ENCODE results near the gene DLG2. TPM values are rescaled to one million over a fixed set of nuclear protein-coding genes. Genes with fewer than 3 reads are reported as not detected.

DLG2 gene
- total and polyA plus RNA-seq, 2 donors (not counting 3 experiments of a cell fraction or from before 2014, with no cell fraction given): 0.15 to 1.1 TPM

DNA sequence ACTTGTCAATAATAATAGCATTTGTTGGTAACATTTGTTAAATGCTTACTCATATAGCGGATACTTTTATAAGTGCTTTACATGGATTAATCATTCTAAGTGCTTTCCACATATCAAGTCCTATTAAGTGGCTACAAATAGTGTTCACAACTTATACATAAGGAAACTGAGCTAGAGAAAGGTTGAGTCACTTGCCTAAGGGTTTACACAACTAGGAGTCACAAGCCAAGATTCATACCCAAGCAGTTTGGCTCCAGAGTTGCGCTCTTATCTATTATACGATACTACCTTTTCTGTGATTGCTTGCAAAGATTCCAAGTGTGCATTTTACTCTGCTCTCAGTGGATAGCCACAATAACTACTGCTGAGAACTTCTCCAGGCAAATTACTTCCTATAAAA is 2125.1 kb downstream of the DLG2 start:
- no peak overlapping the region for H3K4me3 ChIP-seq (replicated peaks in 1 of 3; ENCODE audit: insufficient read depth in 1 of 3, low read depth in 1 of 3, low read length in 3 of 3)
- no peaks in the 10 kb centered on the region for H4K20me1 ChIP-seq (replicated peaks; ENCODE audit: control insufficient read depth, extremely low read depth, insufficient read depth, low read length)
- TF ChIP-seq MYC (IDR thresholded peaks at IDR 0.05; ENCODE audit: low read depth, low read length): no peak
- TF ChIP-seq, protein P1, sequence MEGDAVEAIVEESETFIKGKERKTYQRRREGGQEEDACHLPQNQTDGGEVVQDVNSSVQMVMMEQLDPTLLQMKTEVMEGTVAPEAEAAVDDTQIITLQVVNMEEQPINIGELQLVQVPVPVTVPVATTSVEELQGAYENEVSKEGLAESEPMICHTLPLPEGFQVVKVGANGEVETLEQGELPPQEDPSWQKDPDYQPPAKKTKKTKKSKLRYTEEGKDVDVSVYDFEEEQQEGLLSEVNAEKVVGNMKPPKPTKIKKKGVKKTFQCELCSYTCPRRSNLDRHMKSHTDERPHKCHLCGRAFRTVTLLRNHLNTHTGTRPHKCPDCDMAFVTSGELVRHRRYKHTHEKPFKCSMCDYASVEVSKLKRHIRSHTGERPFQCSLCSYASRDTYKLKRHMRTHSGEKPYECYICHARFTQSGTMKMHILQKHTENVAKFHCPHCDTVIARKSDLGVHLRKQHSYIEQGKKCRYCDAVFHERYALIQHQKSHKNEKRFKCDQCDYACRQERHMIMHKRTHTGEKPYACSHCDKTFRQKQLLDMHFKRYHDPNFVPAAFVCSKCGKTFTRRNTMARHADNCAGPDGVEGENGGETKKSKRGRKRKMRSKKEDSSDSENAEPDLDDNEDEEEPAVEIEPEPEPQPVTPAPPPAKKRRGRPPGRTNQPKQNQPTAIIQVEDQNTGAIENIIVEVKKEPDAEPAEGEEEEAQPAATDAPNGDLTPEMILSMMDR (IDR thresholded peaks at IDR 0.05; ENCODE audit: extremely low read depth in 1 of 2, insufficient read depth in 1 of 2, low read depth in 1 of 2, low read length in 2 of 2): no peak
- no peak for TF ChIP-seq GATA2 (IDR thresholded peaks at IDR 0.05; ENCODE audit: insufficient read depth, insufficient read length, low read depth, low read length)
- no peak for TF ChIP-seq JUN (IDR thresholded peaks at IDR 0.05; ENCODE audit: borderline replicate concordance, insufficient read depth, insufficient read length, low read depth)
- no peak for TF ChIP-seq POLR2A (IDR thresholded peaks at IDR 0.05; ENCODE audit: low read depth, low read length)
- TF ChIP-seq FOS (IDR thresholded peaks at IDR 0.05; ENCODE audit: borderline replicate concordance, insufficient read depth, low read length): no peak
- no peak for TF ChIP-seq POLR2AphosphoS5 (IDR thresholded peaks at IDR 0.05; ENCODE audit: insufficient read depth, low read depth, low read length)
- TF ChIP-seq, protein P2, sequence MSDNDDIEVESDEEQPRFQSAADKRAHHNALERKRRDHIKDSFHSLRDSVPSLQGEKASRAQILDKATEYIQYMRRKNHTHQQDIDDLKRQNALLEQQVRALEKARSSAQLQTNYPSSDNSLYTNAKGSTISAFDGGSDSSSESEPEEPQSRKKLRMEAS (IDR thresholded peaks at IDR 0.05; ENCODE audit: insufficient read depth, insufficient read length): no peak
- no peak for TF ChIP-seq EZH2 (IDR thresholded peaks at IDR 0.05; ENCODE audit: borderline replicate concordance, low read depth, low read length, severe bottlenecking)
- ChIA-PET POLR2A (no interaction called here), CTCF (no interaction called here)
- dilution Hi-C loops (cut with MboI; ENCODE audit: extremely low pct_ligation_motif_present, low sequenced_read_pairs): no loop called here
- no peak overlapping the region for H3K27ac ChIP-seq (ENCODE audit: insufficient read depth, low read depth, low read length)
- no peaks in the 10 kb centered on the region for H3K9me3 ChIP-seq (replicated peaks; ENCODE audit: control insufficient read depth, insufficient read depth, low read length)
- no peaks in the 10 kb centered on the region for H3K79me2 ChIP-seq (ENCODE audit: control insufficient read depth, insufficient read depth, low read length)
- no peak overlapping the region for H3K4me2 ChIP-seq (ENCODE audit: insufficient read depth, low read length)
- no peak for FAIRE-seq
- H3K4me1 ChIP-seq (ENCODE audit: control insufficient read depth, extremely low read depth, insufficient read depth, low read length): no peaks in the 10 kb centered on the region
- no peak for DNase-seq (ENCODE audit: low read depth, low spot score)
- no peaks in the 10 kb centered on the region for H3K36me3 ChIP-seq (ENCODE audit: control insufficient read depth in 2 of 2, extremely low read depth in 1 of 2, insufficient read depth in 2 of 2, low read length in 2 of 2)
- no peaks in the 10 kb centered on the region for H3K9me1 ChIP-seq (replicated peaks; ENCODE audit: control insufficient read depth, extremely low read depth, insufficient read depth, low read length)
- H3K27me3 ChIP-seq (ENCODE audit: control insufficient read depth in 2 of 2, insufficient read depth in 2 of 2, low read length in 2 of 2): no peaks in the 10 kb centered on the region
- H3K9ac ChIP-seq (replicated peaks; ENCODE audit: extremely low read depth, insufficient read depth, low read length): no peak overlapping the region
- intact Hi-C loops (cut with micrococcal nuclease): no loop called here
- H2AFZ ChIP-seq (ENCODE audit: low read depth, low read length): no peak overlapping the region
- BruUV-seq (replicated peaks): no TSS peak
